Erythroblast (primary cell): Measurements from ENCODE around the gene JSRP1.

Source experiments
- GATA1 ChIP-seq: IDR thresholded peaks from 2 replicates; pipeline ENCODE4 v1.6.1; 2011; ENCODE audit warnings: low read depth, mild to moderate bottlenecking, control low read depth, low read length, moderate library complexity
- POLR2A ChIP-seq: IDR thresholded peaks from 2 replicates; pipeline ENCODE4 v1.6.1; 2011; ENCODE audit warnings: mild to moderate bottlenecking, low read length

DNA sequence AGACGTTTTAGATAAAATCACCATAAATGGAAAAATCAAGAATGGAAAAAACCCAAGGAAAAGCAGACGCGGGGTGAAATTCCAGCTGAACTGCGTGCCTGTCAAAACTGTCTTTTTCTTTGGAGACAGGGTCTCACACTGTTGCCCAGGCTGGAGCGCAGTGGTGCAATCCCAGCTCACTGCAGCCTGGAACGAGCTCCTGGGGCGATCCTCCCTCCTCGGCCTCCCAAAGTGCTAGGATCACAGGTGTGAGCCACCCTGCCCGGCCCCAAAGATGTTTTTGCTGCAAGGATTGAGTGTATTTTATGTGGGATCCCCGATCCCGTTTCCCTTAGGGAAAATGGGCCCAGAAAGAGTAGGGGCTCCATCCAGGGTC is 26.6 kb upstream of the JSRP1 start:
- TF ChIP-seq POLR2A (no peak), GATA1 (no peak)
